GM06990 (cell line): ENCODE measurements around the gene BMP7.

Experiments used
- DNase-seq: peaks from one replicate; pipeline ENCODE4 v3.0.0-alpha.2; 2011; ENCODE audit not compliant: insufficient read length; ENCODE audit errors: extremely low read depth
- H3K27me3 ChIP-seq: replicated peaks from 2 replicates; pipeline ENCODE4 v1.6.0; 2011; ENCODE audit warnings: low read length; ENCODE audit not compliant: control insufficient read depth, insufficient read depth
- H3K36me3 ChIP-seq: 2 replicates; pipeline ENCODE4 v1.5.1; 2011; ENCODE audit warnings: low read length; ENCODE audit not compliant: control insufficient read depth, insufficient read depth
- H3K4me3 ChIP-seq: replicated peaks from 2 replicates; pipeline ENCODE4 v1.5.1; 2011; ENCODE audit warnings: low read depth, mild to moderate bottlenecking, control low read depth, low read length
- TF ChIP-seq, protein P1 (sequence below): IDR thresholded peaks from 2 replicates; pipeline ENCODE4 v1.5.1; 2011; ENCODE audit warnings: low read length, control low read depth, mild to moderate bottlenecking, inconsistent platforms; ENCODE audit not compliant: insufficient read depth, poor library complexity, severe bottlenecking

BMP7 gene

GRCh38 chr20:57274299-57274698 is 7.9 kb upstream of the BMP7 start:
- TF ChIP-seq, protein P1, sequence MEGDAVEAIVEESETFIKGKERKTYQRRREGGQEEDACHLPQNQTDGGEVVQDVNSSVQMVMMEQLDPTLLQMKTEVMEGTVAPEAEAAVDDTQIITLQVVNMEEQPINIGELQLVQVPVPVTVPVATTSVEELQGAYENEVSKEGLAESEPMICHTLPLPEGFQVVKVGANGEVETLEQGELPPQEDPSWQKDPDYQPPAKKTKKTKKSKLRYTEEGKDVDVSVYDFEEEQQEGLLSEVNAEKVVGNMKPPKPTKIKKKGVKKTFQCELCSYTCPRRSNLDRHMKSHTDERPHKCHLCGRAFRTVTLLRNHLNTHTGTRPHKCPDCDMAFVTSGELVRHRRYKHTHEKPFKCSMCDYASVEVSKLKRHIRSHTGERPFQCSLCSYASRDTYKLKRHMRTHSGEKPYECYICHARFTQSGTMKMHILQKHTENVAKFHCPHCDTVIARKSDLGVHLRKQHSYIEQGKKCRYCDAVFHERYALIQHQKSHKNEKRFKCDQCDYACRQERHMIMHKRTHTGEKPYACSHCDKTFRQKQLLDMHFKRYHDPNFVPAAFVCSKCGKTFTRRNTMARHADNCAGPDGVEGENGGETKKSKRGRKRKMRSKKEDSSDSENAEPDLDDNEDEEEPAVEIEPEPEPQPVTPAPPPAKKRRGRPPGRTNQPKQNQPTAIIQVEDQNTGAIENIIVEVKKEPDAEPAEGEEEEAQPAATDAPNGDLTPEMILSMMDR: no peak

DNA sequence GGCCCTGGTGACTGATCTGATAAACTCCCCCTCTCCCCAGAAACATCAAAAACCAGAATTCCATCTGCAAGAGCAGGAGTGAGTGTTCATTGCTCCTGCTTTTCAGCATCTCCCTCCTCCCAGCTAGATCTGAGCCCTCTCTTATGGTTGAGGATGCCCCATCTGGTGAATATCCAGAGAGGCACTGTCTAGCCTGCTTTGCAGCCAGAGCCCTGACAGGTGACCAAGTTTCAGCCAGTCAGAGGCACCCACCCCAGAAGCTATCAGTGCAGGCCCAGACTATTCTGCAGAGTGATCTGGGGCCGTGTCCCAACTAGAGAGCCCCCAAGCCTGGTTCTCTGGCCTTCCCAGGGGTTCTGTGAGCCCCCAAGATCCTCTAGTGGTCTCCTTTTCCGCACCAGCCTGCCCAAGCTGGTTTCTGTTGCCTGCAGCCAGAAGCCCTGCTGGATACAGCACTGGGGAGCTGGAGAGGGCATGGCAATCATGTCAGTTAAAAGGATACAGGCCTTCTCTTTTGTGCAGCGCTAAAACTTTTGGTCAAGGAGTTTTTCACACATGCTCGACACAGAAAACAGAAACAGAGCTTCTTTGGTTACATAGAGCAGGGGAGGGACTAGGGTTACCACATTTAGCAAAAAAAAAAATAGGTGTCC is 6.6 kb upstream of the BMP7 start:
- DNase-seq: no peak
- no peaks in the 10 kb centered on the region; the same call in none of the 2 replicates for H3K27me3 ChIP-seq
- TF ChIP-seq, protein P1: no peak
- H3K4me3 ChIP-seq: no peak overlapping the region
- no peaks in the 10 kb centered on the region for H3K36me3 ChIP-seq

More at GRCh38 chr20:57274299-57274698, 7.9 kb upstream of the BMP7 start:
- no peaks in the 10 kb centered on the region for H3K36me3 ChIP-seq
- no peaks in the 10 kb centered on the region; the same call in none of the 2 replicates for H3K27me3 ChIP-seq
- no peak overlapping the region for H3K4me3 ChIP-seq
- no peak for DNase-seq

GRCh38 chr20:57270204-57270984 is 4.0 kb upstream of the BMP7 start:
- Histone ChIP-seq H3K4me3 (no peak overlapping the region), H3K36me3 (no peaks in the 10 kb centered on the region), H3K27me3 (peaks cover 2% of the 10 kb centered on the region)
- no peak for DNase-seq
- TF ChIP-seq, protein P1: no peak

- H3K27me3 ChIP-seq: peaks cover 2% of the 10 kb centered on the region
- H3K36me3 ChIP-seq: no peaks in the 10 kb centered on the region
- no peak for DNase-seq
- TF ChIP-seq, protein P1: no peak
- H3K4me3 ChIP-seq: no peak overlapping the region
Measured at GRCh38 chr20:57269148-57269984, 2.9 kb upstream of the BMP7 start.

- H3K36me3 ChIP-seq: no peaks in the 10 kb centered on the region
- no peak overlapping the region for H3K4me3 ChIP-seq
- no peak for DNase-seq
- TF ChIP-seq, protein P1: no peak
- H3K27me3 ChIP-seq: peaks cover 2% of the 10 kb centered on the region
Measured at GRCh38 chr20:57268399-57269076, 2.1 kb upstream of the BMP7 start.
